TTC549 (cell line): ENCODE measurements around the gene GABRG3.

Source experiments
- FAIRE-seq: peaks from 2 replicates; lab custom pipeline; 2012; peaks lifted over from hg19 to GRCh38; lab: Jason Lieb, UNC

The GABRG3 gene

DNA sequence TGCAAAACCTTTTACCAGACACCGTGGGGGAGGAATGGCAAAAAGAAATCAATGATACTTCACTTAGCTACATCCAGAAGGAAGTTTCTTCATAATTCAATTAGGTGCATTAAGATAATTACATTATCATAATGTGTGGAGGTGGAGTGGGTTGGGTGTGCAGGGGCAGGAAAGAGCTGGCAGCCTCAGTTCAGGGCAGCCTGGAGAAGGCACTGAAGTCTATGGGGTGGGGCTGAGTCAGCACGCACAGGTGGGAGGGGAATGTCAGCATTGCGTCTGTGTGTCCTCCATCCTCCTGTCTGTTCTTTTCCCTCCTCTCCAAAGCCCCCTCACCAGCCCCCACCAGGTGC, 278.8 kb downstream of the GABRG3 start:
- no peak for FAIRE-seq

DNA sequence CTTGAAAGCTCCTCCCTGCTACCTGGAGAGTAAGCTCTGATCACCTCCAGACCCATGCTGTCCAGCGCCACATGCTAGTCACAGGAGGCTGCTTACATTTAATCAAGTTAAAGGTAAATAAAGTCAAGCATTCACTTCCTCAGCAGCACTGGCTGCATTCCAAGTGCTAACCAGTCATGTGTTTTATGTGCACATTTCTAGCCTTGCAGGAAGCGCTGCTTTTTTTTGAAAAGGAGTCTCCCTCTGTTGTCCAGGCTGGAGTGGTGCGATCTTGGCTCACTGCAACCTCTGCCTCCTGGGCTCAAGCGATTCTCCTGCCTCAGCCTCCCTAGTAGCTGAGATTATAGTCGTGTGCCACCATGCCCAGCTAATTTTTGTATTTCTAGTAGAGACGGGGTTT, 279.2 kb downstream of the GABRG3 start:
- no peak for FAIRE-seq

DNA sequence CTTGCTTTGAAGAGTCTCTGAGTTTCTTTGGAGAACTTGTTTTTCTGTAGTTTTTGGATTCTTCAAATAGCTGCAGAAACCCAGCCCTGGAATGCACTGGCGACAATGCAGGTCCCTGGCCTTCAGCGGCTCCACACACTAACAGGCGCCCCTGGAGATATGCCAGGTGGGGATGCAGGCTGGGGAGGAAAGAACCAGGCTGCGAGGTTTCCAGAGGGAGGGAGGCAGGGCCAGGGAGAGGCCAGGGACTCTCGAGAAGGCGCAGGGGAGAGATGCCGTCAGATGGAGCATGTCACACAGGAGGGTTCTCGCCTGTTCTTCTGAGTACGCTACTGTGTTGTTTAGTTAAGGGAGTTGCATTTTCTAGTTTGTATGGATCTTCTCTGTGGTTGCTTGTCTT, 283.1 kb downstream of the GABRG3 start:
- no peak for FAIRE-seq

DNA sequence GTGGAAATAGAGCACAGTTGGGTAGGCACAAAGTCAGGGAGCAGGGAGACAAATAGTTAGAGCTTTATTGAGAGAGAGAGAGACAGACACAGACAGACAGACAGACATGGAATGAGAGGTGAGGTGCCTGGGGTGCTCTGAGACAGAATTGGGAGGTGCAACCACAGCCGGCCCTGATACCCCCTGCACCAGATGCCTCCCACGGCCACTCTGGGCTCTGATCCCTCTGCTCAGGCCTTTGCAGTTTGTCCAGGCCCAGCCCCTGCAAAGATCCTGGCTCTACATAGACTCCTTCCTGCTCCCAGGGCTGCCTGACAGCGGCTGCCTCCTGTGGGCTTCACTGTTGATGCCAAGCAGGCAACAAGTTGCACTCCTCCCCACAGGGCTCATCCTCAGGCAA, 283.8 kb downstream of the GABRG3 start:
- FAIRE-seq = no peak

DNA sequence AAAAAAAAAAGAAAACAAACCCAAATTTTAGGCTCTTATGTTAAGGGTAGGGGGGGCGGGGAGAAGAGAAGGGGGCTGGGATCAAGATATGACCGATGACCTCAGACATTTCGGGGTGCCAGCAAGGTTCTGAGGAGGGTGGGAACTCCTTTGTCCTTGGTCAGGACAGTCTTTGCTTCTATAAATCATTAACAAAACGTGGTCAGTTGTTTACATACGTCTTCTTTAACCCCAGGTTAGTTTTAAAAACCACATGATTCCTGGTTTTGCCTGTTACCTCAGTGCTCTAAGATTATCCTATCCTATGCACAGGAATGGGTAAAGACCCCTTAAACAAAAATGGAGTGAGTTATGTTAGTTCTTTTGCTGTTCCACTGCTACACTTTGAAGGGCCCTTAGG, 285.5 kb downstream of the GABRG3 start:
- no peak for FAIRE-seq

DNA sequence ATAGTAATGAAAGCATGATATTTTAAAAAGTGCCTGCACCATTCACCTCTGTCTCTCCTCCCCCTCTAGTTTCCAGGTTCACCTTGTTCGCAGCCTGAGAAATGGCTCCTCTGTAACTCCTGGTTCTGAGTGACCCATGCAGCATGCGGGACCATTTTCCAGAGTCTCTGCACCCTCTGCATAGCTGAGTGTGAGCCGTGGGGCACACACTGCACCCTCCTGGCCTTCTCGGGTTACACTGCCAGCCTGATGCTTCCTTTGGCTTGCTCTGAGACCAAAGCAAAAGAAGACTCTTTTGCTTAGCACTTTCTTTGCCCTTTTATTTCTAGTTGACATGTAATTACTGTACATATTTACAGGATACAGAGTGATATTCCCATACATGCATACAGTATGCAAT, 287.3 kb downstream of the GABRG3 start:
- no peak for FAIRE-seq

DNA sequence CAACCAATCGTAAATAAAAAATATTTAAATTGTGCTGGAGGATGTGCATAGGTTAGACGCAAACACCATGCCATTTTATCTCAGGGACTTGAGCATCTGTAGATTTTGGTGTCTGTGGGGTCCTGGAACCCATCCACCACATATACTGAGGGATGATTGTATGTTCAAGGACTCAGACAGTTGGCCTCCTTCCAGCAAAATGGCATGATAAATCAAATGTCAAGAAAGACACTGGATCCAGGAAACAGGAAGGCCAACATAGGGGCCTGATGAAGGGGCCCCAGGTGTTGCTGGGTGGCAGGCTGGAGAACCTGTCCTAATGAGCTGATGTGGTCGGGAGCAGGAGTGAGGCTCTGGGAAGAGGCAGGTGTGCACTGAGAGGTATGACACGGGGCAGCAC, 289.5 kb downstream of the GABRG3 start:
- no peak for FAIRE-seq

DNA sequence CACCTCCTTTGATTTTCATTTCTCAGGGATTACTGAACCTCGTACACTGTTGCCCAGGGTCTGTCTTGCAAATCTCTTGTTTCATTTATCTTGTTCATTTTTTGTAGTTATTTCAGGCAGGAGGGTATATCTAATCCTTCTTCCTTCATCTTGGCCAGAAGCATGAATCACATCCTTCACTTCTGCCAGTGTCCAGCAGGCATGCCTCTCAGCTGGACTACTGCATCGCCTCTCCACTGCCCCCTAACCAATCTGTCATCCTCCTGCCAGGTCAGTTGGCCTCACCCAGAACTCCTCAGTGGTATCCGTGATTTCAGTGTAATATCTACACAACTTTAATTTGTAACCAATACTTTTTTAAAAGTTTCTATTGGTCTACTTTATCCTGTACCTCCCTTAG, 297.9 kb downstream of the GABRG3 start:
- no peak for FAIRE-seq

DNA sequence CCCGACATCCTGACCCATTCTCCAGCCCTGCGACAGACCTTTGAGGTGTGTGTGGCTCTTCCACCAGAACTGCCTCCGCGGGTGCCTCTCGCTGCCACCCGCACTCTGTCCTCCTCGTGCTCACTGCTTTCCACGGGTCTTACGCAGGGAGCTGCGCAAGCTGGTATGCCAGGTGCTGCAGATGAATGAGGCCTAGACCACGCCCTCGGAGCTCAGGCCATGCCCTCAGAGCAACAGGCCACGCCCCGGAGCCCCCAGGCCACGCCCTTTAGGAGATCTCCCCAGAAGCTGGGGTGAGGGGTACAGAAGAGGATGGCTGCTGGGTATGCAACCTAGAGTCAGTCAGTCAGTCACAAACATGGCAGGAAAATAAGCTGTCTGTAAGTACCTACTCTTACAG, 300.3 kb downstream of the GABRG3 start:
- no peak for FAIRE-seq

DNA sequence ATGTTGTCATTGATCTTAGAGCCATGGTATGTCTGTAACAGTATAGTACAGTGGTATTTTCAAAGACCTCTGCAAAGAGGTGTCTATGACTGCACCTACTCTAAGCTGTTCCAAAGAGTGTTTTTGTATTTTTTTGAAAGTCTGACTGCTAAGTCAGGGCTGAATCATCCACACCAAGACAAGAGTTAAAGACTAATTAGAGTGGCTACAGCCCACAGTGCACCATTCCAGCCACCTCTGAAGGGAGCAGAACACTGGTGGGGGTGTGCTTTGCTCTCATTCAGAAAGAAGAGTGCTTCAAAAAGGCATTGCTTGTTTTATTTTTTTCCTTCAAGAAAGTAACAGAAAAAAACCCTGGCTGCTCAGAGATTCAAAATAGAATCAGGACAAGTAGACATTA, 301.4 kb downstream of the GABRG3 start:
- no peak for FAIRE-seq

DNA sequence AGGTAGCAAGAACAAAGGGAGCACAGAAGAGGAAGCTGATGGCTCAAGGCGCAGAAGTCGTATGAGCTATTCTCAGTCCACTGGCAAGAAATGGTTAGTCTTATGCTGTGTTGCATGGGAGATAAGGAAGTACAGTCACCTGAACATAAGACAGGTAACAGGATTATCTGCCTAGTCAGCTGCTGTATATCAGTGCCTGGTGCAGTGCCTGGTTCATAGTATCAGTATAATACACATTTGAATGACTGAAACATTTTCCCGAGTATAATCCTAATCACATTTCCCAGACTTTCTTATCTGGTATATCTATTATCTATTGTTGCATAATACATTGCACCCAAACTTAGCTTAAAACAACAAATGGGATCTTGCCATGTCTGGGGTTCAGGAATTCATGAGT, 302.5 kb downstream of the GABRG3 start:
- no peak for FAIRE-seq

DNA sequence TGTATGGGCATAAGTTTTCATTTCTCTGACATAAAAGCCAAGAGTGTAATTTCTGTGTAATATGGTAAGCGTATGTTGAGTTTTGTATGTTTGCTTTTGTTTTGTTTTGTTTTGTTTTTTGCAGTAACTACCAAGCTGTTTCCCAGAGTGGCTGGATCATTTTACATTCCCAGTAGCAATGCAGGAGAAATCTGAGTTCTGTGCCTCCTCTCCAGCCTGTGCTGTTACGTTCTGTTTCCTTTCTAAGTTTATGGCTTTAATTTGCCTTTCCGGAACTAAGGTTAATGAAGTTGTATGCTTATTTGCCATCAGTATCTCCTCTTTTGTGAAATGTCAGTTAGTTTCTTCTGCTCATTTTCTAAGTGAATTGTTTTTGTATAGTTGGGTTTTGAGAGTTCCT, 307.8 kb downstream of the GABRG3 start:
- no peak for FAIRE-seq

DNA sequence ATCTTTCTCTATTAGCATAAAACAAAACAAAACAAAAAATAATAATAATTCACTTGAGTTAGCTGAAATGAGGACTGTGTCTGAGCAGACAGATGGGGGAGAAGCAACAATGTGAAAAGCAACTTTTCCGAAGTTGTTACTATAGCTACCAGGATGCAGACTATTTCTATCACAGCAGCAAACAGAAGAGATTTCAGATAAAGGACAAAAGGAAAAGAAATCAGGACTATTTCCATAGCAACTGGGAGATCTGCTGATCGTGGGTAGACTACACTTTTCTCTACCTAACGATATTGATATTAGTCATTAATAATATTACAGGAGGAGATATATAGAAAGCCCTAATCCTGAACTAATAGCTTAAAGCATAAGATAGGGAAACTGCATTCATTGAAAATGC, 321.7 kb downstream of the GABRG3 start:
- FAIRE-seq = no peak

DNA sequence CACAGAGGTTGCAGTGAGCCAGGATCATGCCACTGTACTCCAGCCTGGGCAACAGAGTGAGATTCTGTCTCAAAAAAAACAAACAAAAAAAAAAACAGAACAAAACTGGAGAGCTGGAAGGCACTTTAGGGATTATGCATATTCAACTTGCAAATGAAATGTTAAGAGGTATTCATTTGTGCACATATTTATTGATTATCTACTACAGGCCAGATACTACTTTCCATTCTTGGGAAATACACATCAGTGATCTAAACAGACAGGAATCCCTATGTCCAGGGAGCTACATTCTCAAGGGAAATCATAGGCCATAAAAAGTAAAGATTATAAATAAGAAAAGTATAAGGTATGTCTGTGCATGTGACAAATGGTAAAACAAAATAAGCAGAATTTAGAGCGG, 322.6 kb downstream of the GABRG3 start:
- no peak for FAIRE-seq

DNA sequence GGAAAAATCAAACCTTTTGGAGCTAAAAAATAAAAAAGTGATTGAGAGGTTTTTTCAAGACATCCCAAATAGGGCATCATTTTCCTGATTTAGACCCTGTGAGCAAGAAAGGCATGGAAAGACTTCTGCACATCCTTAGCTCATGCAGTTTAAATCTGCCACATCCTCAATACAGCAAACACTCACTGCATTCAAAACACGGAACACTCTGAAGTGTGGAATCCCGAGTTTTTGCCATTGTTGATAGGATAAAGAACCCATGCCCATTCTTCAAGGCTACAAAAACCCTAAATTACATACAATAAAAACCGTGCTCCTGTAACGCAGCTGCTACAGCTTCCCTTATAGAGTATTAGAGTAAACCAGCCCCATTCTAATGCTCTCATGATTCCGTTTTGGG, 346.8 kb downstream of the GABRG3 start:
- FAIRE-seq = no peak

DNA sequence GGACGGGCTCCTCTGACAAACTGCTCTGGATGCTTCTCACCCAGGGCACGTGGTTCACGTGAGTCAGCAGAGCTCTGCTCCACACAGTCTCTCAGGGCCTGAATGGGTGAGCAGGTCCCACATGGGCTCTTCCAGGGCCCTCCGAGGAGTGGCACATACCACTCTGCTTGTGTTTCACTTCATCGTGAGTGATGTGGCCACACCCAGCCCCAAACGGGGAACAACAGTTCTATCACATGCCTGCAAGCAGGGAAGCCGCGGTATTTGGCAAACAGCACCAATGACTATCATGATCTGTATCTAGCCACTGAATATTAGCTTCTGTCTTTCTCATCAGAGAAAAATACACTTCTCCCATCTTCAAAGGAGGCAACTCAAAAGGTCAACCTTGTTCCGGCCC, 352.8 kb downstream of the GABRG3 start:
- FAIRE-seq = no peak

DNA sequence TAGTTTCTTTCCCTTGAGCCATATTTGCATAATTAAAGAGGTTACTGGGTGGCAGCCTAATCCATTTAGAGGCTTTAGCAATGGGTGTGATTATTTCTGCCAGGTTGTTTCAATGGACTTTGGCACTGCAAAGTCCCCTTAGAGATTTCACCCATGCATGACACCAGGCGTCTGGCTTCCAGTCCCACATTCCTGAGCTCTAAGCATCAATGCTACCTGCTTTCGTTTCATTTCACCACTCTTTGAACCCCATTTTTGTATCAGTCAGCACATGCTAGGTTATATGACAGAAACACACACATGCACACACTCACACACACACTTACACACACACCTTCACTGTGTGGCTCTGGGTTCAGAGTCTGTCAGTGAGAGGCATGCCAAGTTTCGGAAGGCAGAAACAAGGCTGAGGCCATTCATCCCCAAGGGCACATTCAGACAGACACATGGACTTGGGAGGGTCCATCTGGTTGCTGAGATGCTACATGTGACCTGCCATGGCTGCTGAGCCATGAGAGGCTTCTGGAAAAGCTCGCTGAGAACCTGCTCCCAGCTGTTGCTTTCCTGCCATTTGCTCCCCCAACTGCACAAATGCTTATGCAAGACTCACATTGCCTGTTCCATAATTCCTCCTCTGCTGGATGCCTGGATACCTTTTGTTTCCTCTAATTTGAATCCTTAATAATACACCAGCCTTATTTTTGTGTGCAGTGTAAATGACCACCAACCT, 354.1 kb downstream of the GABRG3 start:
- no peak for FAIRE-seq

DNA sequence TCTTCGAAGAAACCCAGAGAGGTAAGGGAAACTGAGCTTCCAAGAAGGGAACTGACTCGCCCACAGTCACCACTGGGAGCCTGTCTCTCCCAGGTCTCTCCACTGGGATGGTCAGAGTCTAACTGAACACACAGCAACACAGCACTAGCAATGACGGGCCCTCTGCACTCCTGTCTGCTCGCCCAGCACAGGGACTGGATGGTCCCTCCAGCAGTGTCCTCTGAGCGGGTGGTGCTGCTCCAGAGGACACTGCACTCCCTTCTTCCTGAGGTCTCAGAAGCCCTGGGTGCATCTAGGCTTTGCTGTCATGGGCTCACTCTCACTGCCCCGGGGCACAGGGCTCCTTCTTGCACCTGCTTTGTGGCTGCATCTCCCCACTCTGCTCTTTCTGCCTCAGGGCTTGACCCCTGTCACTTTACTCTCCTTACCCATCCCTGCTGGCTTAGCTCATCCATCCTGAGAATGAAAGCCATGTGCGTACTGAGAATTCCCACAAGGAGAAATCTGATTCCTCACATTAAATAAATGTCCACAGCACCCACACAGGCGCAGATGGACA, 356.6 kb downstream of the GABRG3 start:
- FAIRE-seq = no peak

DNA sequence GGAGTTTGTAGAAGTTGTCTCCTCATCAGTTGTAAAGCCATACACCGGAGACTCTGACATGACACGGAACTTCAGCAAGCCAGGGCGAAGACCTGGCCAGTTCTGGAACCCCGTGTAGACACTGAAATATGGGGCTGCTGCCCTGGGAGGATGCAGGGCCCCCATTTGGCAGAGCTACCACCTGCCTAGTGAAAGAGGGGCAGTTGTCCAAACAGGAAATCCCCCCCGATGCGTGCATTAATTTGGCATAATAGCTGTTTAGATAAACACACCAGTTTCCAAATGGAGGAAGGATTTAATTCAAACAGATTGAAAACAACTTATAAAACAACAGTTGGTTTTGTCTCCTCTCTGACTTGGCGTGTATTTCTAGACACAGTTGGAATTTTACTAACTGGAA, 357.2 kb downstream of the GABRG3 start:
- FAIRE-seq = no peak

DNA sequence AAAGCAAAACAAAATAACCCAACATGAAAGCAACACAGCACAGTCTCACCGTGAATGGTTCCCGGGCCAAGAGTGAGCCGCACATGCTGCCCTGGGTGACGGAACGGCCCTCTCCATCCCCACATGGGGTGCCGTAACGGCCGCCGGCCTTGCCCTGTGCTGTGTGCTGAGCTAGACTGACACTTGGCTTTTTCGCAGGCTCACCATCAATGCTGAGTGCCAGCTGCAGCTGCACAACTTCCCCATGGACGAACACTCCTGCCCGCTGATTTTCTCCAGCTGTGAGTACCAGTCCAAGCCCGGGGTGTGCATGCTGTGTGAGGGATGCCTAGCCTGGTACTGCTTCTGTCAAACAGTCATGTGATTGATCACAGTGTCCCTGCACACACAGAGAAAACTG, 357.6 kb downstream of the GABRG3 start:
- no peak for FAIRE-seq

DNA sequence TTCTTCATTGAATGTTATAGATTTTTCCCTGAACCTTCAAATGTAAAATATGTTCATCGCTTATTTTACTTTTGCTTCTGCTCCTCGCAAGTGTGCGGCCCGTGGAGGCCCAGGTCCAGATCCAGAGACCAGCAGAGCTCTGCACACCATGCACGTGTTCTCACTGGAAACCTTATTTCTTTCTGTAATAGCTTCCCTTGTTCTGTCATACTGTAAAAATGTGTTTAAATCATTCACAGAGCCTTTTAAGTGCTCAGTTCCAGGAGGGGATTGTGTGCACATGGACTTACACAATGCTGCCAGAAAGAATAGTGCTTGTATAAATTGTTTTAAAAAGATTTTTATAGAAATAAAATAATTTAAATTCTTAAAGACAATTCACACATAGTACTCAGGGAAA, 359.3 kb downstream of the GABRG3 start:
- no peak for FAIRE-seq

DNA sequence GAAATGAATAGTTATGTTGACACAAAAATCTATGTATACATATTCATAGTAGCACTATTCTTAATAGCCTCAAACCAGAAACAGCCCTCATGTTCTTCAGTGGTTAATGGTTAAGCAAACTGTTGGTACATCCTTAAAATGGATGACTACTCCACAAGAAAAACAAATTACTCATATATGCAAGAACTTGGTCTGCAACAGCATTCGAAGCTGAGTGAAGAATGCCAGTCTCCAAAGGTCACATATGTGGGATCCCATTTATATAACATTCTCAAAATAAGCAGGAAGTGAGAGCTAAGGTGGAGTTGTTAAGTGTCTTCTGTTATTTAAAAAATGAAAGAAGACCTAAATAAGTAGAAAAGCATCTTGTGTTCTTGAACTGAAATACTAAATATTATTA, 365.7 kb downstream of the GABRG3 start:
- FAIRE-seq = no peak

DNA sequence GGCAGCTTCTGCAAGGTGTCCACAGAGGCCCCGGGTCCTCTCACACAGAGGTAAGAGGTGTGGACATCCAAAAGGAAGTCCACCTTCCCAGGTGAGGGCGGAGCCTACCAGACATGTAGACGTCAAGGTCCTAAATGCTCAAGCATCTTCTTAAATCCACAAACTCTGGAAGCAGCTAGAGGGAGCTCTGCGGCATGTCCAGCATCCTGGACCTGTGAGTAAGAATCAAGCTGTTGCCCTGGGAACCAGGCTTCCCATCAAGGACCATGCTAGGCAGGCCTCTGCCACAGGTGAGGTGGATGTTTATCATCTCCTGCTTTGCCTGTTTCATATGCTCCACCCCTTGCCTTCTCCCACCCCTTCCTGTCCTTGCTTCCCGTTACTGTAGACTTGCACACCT, 368.2 kb downstream of the GABRG3 start:
- no peak for FAIRE-seq

DNA sequence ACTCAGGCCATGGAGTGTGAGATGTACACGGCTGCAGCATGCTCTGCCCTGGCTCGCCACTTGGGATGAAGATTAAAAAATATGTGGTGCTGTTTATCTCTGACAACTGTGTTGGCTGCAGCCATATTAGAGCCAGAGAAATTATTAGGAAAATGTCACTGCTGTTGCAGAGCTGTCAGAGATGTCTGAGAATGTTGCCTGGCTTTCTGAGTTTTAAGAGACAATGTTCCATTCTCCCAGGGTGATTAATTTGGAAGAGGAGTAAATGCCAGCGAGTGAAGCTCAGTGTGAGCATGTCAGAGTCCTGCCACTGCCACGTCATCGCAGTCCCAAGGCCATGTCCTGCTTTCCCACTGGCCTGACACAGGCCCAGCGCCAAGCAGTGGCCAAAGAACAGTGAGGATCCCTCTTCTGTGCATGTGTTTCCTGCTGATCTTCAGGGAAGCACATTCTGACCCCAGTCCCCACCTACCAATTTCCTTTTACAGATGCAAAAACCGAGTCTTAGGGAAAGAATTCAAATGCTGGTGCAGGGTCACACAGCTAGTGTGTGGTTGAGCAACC, 370.9 kb downstream of the GABRG3 start:
- FAIRE-seq = no peak
